GM23338 (cell line): ENCODE data around the gene WDR70. TPM values are rescaled to one million over a fixed set of nuclear protein-coding genes. Genes with fewer than 3 reads are reported as not detected.

Source experiments
- ATAC-seq: fragments of 200-7000 bp; cut with Tn5 transposase; 3 replicates; pipeline ENCODE4 v1.9.1; 2020
- DNase-seq: peaks from one replicate; pipeline ENCODE4 v3.0.0-alpha.2; 2015; ENCODE audit warnings: low spot score
- H2AFZ ChIP-seq: fragments of 200-600 bp; sonication (generic); 2 replicates; pipeline ENCODE4 v1.8.0; 2016; ENCODE audit warnings: antibody characterized with exemption, mild to moderate bottlenecking, moderate library complexity
- H3F3A ChIP-seq: fragments of 200-600 bp; sonication (generic); replicated peaks from 2 replicates; pipeline ENCODE4 v1.8.0; 2017; ENCODE audit warnings: antibody characterized with exemption, mixed run types, low read depth
- H3K27ac ChIP-seq: fragments of 200-600 bp; sonication (generic); 2 replicates; pipeline ENCODE4 v1.6.1; 2016; ENCODE audit warnings: low read depth
- H3K27me3 ChIP-seq: fragments of 200-600 bp; sonication (generic); 2 replicates; pipeline ENCODE4 v1.8.0; 2016; ENCODE audit warnings: mild to moderate bottlenecking, mixed run types, moderate library complexity; ENCODE audit not compliant: insufficient read depth
- H3K36me3 ChIP-seq: fragments of 200-600 bp; sonication (generic); 2 replicates; pipeline ENCODE4 v1.8.0; 2016; ENCODE audit warnings: mild to moderate bottlenecking; ENCODE audit not compliant: insufficient read depth
- H3K4me1 ChIP-seq: fragments of 200-600 bp; sonication (generic); 2 replicates; pipeline ENCODE4 v1.8.0; 2016; ENCODE audit warnings: mild to moderate bottlenecking, moderate library complexity; ENCODE audit not compliant: insufficient read depth
- H3K4me2 ChIP-seq: fragments of 200-600 bp; sonication (generic); 2 replicates; pipeline ENCODE4 v1.7.1; 2017; ENCODE audit warnings: mixed run types
- H3K4me3 ChIP-seq: fragments of 200-600 bp; sonication (generic); 2 replicates; pipeline ENCODE4 v1.6.1; 2016; ENCODE audit warnings: mixed run types
- H3K79me2 ChIP-seq: fragments of 200-600 bp; sonication (generic); replicated peaks from 2 replicates; pipeline ENCODE4 v1.8.0; 2017; ENCODE audit warnings: mild to moderate bottlenecking; ENCODE audit not compliant: insufficient read depth
- H3K9me2 ChIP-seq: fragments of 200-600 bp; sonication (generic); 2 replicates; pipeline ENCODE4 v1.8.0; 2017; ENCODE audit not compliant: insufficient read depth
- H4K20me1 ChIP-seq: fragments of 200-600 bp; sonication (generic); replicated peaks from 2 replicates; pipeline ENCODE4 v1.8.0; 2017; ENCODE audit warnings: mild to moderate bottlenecking; ENCODE audit not compliant: insufficient read depth
- H3K27ac Mint-ChIP-seq: 2 replicates; pipeline ENCODE4 v1.8.0; 2020; ENCODE audit warnings: inconsistent platforms, mild to moderate bottlenecking, moderate library complexity, mixed read lengths
- H3K27me3 Mint-ChIP-seq: 3 replicates; pipeline ENCODE4 v1.8.0; 2022; ENCODE audit warnings: low read depth, mild to moderate bottlenecking, moderate library complexity, mixed read lengths, inconsistent platforms; ENCODE audit not compliant: insufficient read depth, poor library complexity
- H3K36me3 Mint-ChIP-seq: 3 replicates; pipeline ENCODE4 v1.8.0; 2021; ENCODE audit warnings: low read depth, mild to moderate bottlenecking, inconsistent platforms, moderate library complexity, mixed read lengths
- H3K4me1 Mint-ChIP-seq: 3 replicates; pipeline ENCODE4 v1.8.0; 2020; ENCODE audit warnings: mild to moderate bottlenecking, inconsistent platforms, mixed read lengths
- H3K4me3 Mint-ChIP-seq: 3 replicates; pipeline ENCODE4 v1.8.0; 2021; ENCODE audit warnings: moderate library complexity, mild to moderate bottlenecking, inconsistent platforms, mixed read lengths
- H3K9me3 Mint-ChIP-seq: 3 replicates; pipeline ENCODE4 v1.8.0; 2020; ENCODE audit warnings: moderate library complexity, mild to moderate bottlenecking, inconsistent platforms, mixed read lengths
- CREB1 ChIP-seq: fragments of 250-450 bp; sonication (Bioruptor Pico); IDR thresholded peaks from 2 replicates; pipeline ENCODE4 v1.5.0; 2020; ENCODE audit warnings: low read depth, mild to moderate bottlenecking, moderate library complexity
- EZH2phosphoT487 ChIP-seq: fragments of 200-600 bp; sonication (generic); IDR thresholded peaks from one replicate; pipeline ENCODE4 v1.8.1; 2018; ENCODE audit warnings: antibody characterized with exemption; ENCODE audit not compliant: unreplicated experiment
- JUNB ChIP-seq: IDR thresholded peaks from one replicate; pipeline ENCODE4 v1.6.1; 2016; ENCODE audit warnings: antibody characterized with exemption; ENCODE audit not compliant: unreplicated experiment
- NANOG ChIP-seq: IDR thresholded peaks from 2 replicates; pipeline ENCODE4 v1.6.1; 2016; ENCODE audit warnings: antibody characterized with exemption, borderline replicate concordance
- ZNF114 ChIP-seq: fragments of 250-450 bp; sonication (Bioruptor Pico); IDR thresholded peaks from 2 replicates; pipeline ENCODE4 v1.5.0; 2020; ENCODE audit warnings: mild to moderate bottlenecking, moderate library complexity
- ZNF331 ChIP-seq: fragments of 250-450 bp; sonication (Bioruptor Pico); IDR thresholded peaks from 2 replicates; pipeline ENCODE4 v1.5.0; 2020; ENCODE audit warnings: low read depth, mild to moderate bottlenecking, moderate library complexity
- polyA plus RNA-seq: library from polyadenylated mRNA; unstranded; fragments of >200 nt; fragmentation: Nextera tagmentation; extraction: Ambion mirVana; gene quantifications from 2 replicates; pipeline ENCODE4 v1.2.1, GENCODE V29; 2016
- total RNA-seq: library from RNA; depleted of rRNA; stranded (reverse); fragments of >200 nt; shearing (Covaris generic); gene quantifications from 2 replicates; pipeline ENCODE4 v1.2.3, GENCODE V29; 2014
- TF ChIP-seq, protein P1 (sequence below): IDR thresholded peaks from one replicate; pipeline ENCODE4 v1.6.1; 2018; ENCODE audit warnings: antibody characterized with exemption; ENCODE audit not compliant: unreplicated experiment
- TF ChIP-seq, protein P2 (sequence below): IDR thresholded peaks from 2 replicates; pipeline ENCODE4 v1.6.1; 2016; ENCODE audit warnings: antibody characterized with exemption
- TF ChIP-seq, protein P3 (sequence below): fragments of 250-450 bp; sonication (Bioruptor Pico); IDR thresholded peaks from 2 replicates; pipeline ENCODE4 v1.5.0; 2020; ENCODE audit warnings: mild to moderate bottlenecking, moderate library complexity

Gene WDR70
- total and polyA plus RNA-seq, 2 experiments from 2014 or later = 34.9 to 86.7 TPM

DNA sequence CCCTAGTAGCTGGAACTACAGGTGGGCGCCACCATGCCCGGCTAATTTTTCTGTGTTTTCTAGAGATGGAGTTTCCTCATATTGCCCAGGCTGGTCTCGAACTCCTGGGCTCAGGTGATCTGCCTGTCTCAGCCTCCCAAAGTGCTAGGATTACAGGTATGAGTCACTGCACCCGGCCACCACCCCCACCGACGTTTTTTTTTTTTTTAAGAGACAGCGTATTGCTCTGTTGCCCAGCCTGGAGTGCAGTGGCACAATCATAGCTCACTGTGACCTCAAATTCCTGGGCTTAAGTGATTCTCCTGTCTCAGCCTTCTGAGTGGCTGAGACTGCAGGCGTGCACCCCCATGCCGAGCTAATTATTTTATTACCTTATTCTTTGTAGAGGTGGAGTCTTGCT lies 38.2 kb downstream of the WDR70 start (continued):
- TF ChIP-seq, protein P1, sequence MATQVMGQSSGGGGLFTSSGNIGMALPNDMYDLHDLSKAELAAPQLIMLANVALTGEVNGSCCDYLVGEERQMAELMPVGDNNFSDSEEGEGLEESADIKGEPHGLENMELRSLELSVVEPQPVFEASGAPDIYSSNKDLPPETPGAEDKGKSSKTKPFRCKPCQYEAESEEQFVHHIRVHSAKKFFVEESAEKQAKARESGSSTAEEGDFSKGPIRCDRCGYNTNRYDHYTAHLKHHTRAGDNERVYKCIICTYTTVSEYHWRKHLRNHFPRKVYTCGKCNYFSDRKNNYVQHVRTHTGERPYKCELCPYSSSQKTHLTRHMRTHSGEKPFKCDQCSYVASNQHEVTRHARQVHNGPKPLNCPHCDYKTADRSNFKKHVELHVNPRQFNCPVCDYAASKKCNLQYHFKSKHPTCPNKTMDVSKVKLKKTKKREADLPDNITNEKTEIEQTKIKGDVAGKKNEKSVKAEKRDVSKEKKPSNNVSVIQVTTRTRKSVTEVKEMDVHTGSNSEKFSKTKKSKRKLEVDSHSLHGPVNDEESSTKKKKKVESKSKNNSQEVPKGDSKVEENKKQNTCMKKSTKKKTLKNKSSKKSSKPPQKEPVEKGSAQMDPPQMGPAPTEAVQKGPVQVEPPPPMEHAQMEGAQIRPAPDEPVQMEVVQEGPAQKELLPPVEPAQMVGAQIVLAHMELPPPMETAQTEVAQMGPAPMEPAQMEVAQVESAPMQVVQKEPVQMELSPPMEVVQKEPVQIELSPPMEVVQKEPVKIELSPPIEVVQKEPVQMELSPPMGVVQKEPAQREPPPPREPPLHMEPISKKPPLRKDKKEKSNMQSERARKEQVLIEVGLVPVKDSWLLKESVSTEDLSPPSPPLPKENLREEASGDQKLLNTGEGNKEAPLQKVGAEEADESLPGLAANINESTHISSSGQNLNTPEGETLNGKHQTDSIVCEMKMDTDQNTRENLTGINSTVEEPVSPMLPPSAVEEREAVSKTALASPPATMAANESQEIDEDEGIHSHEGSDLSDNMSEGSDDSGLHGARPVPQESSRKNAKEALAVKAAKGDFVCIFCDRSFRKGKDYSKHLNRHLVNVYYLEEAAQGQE = no peak
- TF ChIP-seq, protein P2, sequence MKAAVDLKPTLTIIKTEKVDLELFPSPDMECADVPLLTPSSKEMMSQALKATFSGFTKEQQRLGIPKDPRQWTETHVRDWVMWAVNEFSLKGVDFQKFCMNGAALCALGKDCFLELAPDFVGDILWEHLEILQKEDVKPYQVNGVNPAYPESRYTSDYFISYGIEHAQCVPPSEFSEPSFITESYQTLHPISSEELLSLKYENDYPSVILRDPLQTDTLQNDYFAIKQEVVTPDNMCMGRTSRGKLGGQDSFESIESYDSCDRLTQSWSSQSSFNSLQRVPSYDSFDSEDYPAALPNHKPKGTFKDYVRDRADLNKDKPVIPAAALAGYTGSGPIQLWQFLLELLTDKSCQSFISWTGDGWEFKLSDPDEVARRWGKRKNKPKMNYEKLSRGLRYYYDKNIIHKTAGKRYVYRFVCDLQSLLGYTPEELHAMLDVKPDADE = no peak
- no peak for TF ChIP-seq ZNF331

- Histone ChIP-seq H3K4me3 (no peak overlapping the region), H3K4me1 (no peaks in the 10 kb centered on the region), H4K20me1 (no peaks in the 10 kb centered on the region), H2AFZ (no peak overlapping the region), H3K27me3 (no peaks in the 10 kb centered on the region), H3K9me2 (no peaks in the 10 kb centered on the region), H3F3A (no peaks in the 10 kb centered on the region), H3K79me2 (no peaks in the 10 kb centered on the region), H3K4me2 (no peak overlapping the region), H3K27ac (no peak overlapping the region), H3K36me3 (no peaks in the 10 kb centered on the region)
- DNase-seq (no peak), ATAC-seq (no peak)
- TF ChIP-seq, protein P3, sequence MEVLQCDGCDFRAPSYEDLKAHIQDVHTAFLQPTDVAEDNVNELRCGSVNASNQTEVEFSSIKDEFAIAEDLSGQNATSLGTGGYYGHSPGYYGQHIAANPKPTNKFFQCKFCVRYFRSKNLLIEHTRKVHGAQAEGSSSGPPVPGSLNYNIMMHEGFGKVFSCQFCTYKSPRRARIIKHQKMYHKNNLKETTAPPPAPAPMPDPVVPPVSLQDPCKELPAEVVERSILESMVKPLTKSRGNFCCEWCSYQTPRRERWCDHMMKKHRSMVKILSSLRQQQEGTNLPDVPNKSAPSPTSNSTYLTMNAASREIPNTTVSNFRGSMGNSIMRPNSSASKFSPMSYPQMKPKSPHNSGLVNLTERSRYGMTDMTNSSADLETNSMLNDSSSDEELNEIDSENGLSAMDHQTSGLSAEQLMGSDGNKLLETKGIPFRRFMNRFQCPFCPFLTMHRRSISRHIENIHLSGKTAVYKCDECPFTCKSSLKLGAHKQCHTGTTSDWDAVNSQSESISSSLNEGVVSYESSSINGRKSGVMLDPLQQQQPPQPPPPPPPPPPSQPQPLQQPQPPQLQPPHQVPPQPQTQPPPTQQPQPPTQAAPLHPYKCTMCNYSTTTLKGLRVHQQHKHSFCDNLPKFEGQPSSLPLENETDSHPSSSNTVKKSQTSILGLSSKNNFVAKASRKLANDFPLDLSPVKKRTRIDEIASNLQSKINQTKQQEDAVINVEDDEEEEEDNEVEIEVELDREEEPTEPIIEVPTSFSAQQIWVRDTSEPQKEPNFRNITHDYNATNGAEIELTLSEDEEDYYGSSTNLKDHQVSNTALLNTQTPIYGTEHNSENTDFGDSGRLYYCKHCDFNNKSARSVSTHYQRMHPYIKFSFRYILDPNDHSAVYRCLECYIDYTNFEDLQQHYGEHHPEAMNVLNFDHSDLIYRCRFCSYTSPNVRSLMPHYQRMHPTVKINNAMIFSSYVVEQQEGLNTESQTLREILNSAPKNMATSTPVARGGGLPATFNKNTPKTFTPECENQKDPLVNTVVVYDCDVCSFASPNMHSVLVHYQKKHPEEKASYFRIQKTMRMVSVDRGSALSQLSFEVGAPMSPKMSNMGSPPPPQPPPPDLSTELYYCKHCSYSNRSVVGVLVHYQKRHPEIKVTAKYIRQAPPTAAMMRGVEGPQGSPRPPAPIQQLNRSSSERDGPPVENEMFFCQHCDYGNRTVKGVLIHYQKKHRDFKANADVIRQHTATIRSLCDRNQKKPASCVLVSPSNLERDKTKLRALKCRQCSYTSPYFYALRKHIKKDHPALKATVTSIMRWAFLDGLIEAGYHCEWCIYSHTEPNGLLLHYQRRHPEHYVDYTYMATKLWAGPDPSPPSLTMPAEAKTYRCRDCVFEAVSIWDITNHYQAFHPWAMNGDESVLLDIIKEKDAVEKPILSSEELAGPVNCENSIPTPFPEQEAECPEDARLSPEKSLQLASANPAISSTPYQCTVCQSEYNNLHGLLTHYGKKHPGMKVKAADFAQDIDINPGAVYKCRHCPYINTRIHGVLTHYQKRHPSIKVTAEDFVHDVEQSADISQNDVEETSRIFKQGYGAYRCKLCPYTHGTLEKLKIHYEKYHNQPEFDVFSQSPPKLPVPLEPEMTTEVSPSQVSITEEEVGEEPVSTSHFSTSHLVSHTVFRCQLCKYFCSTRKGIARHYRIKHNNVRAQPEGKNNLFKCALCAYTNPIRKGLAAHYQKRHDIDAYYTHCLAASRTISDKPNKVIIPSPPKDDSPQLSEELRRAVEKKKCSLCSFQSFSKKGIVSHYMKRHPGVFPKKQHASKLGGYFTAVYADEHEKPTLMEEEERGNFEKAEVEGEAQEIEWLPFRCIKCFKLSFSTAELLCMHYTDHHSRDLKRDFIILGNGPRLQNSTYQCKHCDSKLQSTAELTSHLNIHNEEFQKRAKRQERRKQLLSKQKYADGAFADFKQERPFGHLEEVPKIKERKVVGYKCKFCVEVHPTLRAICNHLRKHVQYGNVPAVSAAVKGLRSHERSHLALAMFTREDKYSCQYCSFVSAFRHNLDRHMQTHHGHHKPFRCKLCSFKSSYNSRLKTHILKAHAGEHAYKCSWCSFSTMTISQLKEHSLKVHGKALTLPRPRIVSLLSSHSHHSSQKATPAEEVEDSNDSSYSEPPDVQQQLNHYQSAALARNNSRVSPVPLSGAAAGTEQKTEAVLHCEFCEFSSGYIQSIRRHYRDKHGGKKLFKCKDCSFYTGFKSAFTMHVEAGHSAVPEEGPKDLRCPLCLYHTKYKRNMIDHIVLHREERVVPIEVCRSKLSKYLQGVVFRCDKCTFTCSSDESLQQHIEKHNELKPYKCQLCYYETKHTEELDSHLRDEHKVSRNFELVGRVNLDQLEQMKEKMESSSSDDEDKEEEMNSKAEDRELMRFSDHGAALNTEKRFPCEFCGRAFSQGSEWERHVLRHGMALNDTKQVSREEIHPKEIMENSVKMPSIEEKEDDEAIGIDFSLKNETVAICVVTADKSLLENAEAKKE (CRISPR knock-in tag) = no peak
- no peak for TF ChIP-seq NANOG
- TF ChIP-seq EZH2phosphoT487 = no peak
- no peak for TF ChIP-seq JUNB
- no peak for TF ChIP-seq ZNF114 (CRISPR knock-in tag)
- TF ChIP-seq CREB1 (CRISPR knock-in tag) = no peak
- TF ChIP-seq ZNF331 = no peak
- Mint-ChIP-seq H3K4me1 (no peaks in the 10 kb centered on the region), H3K4me3 (no peak overlapping the region), H3K27me3 (no peaks in the 10 kb centered on the region), H3K9me3 (no peaks in the 10 kb centered on the region), H3K36me3 (no peaks in the 10 kb centered on the region), H3K27ac (no peak overlapping the region)
Measured at GRCh38 chr5:37424441-37424840, 45.3 kb downstream of the WDR70 start.
